Stomach (tissue), 9 donors: ENCODE data around the gene OR6C2. TPM values are rescaled to one million over a fixed set of nuclear protein-coding genes. Genes with fewer than 3 reads are reported as not detected.

ENCODE experiments used
- DNase-seq, 2 donors: peaks; one replicate each; pipeline versions ENCODE4 v3.0.0 to v3.0.0-alpha.2; 2013 to 2019
- H3K27ac ChIP-seq, 5 donors: fragments of 200-600 bp in 4 of 5; sonication (generic) in 4 of 5; one replicate each; pipeline ENCODE4 v1.5.1; 2013 to 2019; ENCODE audit warnings: mild to moderate bottlenecking in 1 of 5, moderate library complexity in 1 of 5
- H3K27me3 ChIP-seq, 3 donors: fragments of 200-600 bp; sonication (generic); one replicate each; pipeline ENCODE4 v1.5.1; 2017 to 2019; ENCODE audit warnings: mixed run types in 1 of 3
- H3K36me3 ChIP-seq, 4 donors: fragments of 200-600 bp; sonication (generic); 1 replicate in 3 of 4; 2 replicates in 1 of 4; pipeline ENCODE4 v1.5.1; 2016 to 2019
- H3K4me1 ChIP-seq, 4 donors: fragments of 200-600 bp; sonication (generic); one replicate each; pipeline ENCODE4 v1.5.1; 2016 to 2019
- H3K4me3 ChIP-seq, 4 donors: fragments of 200-600 bp; sonication (generic) in 3 of 4; one replicate each; pipeline ENCODE4 v1.5.1; 2016 to 2019; ENCODE audit warnings: mild to moderate bottlenecking in 1 of 4
- H3K9me3 ChIP-seq, 4 donors: fragments of 200-600 bp; sonication (generic); one replicate each; pipeline ENCODE4 v1.5.1; 2016 to 2019
- CTCF ChIP-seq, 7 experiments: fragments of 450-650 bp in 4 of 7; fragments of 200-600 bp in 3 of 7; sonication (generic) in 3 of 7; IDR thresholded peaks; one replicate each; pipeline ENCODE4 v1.5.1; 2016 to 2019; ENCODE audit warnings: antibody characterized with exemption in 7 of 7, control low read depth in 2 of 7, mild to moderate bottlenecking in 1 of 7
- EP300 ChIP-seq: sonication (generic); formaldehyde crosslinking; IDR thresholded peaks from one replicate; pipeline ENCODE4 v1.6.1; 2017; ENCODE audit warnings: antibody characterized with exemption
- POLR2A ChIP-seq, 4 donors: fragments of 450-650 bp; IDR thresholded peaks; one replicate each; pipeline ENCODE4 v1.6.1; 2016; ENCODE audit warnings: antibody characterized with exemption in 4 of 4, control low read depth in 2 of 4, mild to moderate bottlenecking in 1 of 4, moderate library complexity in 1 of 4
- POLR2AphosphoS5 ChIP-seq, 3 donors: sonication (generic); formaldehyde crosslinking; IDR thresholded peaks; one replicate each; pipeline ENCODE4 v1.6.1; 2016; ENCODE audit warnings: antibody characterized with exemption in 3 of 3
- WGBS, 5 donors: extraction: QIAGEN DNeasy Blood & Tissue Kit in 3 of 5; methylation state at CpG; one replicate each; pipeline versions ENCODE4 v1.1.5 to v1.1.7; 2013 to 2018; 5-methylcytosine and 5-hydroxymethylcytosine counted together
- intact Hi-C: fragments of 100-400 bp; cut with DNase I; formaldehyde crosslinking; loops from one replicate; pipeline ENCODE4 v1.15.1; 2023; ENCODE audit warnings: low total_unique reads
- polyA plus RNA-seq, 3 donors: library from polyadenylated mRNA; stranded (reverse); fragments of 200-250 nt; gene quantifications; one replicate each; pipeline ENCODE4 v1.2.3, GENCODE V29; 2013
- total RNA-seq, 5 donors: library from RNA; depleted of rRNA; stranded (reverse); fragments of >200 nt; gene quantifications; one replicate each; pipeline versions ENCODE4 v1.1.0 to v1.2.3, GENCODE V29; 2014 to 2016
- donor health status: healthy with polysubstance abuse.
- donor health status: Bipolar disorder and iron deficiency.
- donor health status: healthy.

Gene OR6C2
- total and polyA plus RNA-seq, 8 donors = not detected

- intact Hi-C loops = no loop called here
- no peak for DNase-seq
- H3K36me3 ChIP-seq = no peaks in the 10 kb centered on the region
- no peaks in the 10 kb centered on the region for H3K27me3 ChIP-seq
- peaks cover 0 to 11% (median 4%) of the 10 kb centered on the region in 4 donors for H3K4me1 ChIP-seq
- H3K9me3 ChIP-seq = no peaks in the 10 kb centered on the region
- H3K27ac ChIP-seq = no peak overlapping the region
- H3K4me3 ChIP-seq = no peak overlapping the region
- no peak for TF ChIP-seq CTCF (IDR thresholded peaks at IDR 0.05)
- no peak for TF ChIP-seq POLR2AphosphoS5 (IDR thresholded peaks at IDR 0.05)
- TF ChIP-seq EP300 = no peak
- TF ChIP-seq POLR2A (IDR thresholded peaks at IDR 0.05) = no peak
- 34 to 46% (median 38%) methylated on average over 2 of the region's 2 CpGs for WGBS, 5 donors
These were observed 57.7 kb downstream of the OR6C2 start for GRCh38 chr12:55501601-55502000.

Other genes with a start within 250 kb of the OR6C2 start
- gene OR10A7, start 223.1 kb upstream of the OR6C2 start, total RNA-seq = not detected
- not detected for gene OR10A7, start 223.1 kb upstream of the OR6C2 start, polyA plus RNA-seq
- gene OR6C74, start 199.5 kb upstream of the OR6C2 start, total RNA-seq = not detected
- not detected for gene OR6C74, start 199.5 kb upstream of the OR6C2 start, polyA plus RNA-seq
- not detected for gene OR6C6, start 147.5 kb upstream of the OR6C2 start, total RNA-seq
- gene OR6C6, start 147.5 kb upstream of the OR6C2 start, polyA plus RNA-seq = not detected
- not detected for gene OR6C1, start 129.7 kb upstream of the OR6C2 start, total RNA-seq
- not detected for gene OR6C1, start 129.7 kb upstream of the OR6C2 start, polyA plus RNA-seq
- gene OR6C3, start 113.3 kb upstream of the OR6C2 start, total RNA-seq = not detected
- not detected for gene OR6C3, start 113.3 kb upstream of the OR6C2 start, polyA plus RNA-seq
- not detected for gene OR6C75, start 81.1 kb upstream of the OR6C2 start, total RNA-seq
- not detected for gene OR6C75, start 81.1 kb upstream of the OR6C2 start, polyA plus RNA-seq
- not detected for gene OR6C65, start 43.5 kb upstream of the OR6C2 start, total RNA-seq
- gene OR6C65, start 43.5 kb upstream of the OR6C2 start, polyA plus RNA-seq = not detected
- not detected for gene OR6C76, start 17.8 kb upstream of the OR6C2 start, total RNA-seq
- gene OR6C76, start 17.8 kb upstream of the OR6C2 start, polyA plus RNA-seq = not detected
- not detected for gene OR6C70, start 26.1 kb downstream of the OR6C2 start, total RNA-seq
- gene OR6C70, start 26.1 kb downstream of the OR6C2 start, polyA plus RNA-seq = not detected
- gene OR6C68, start 48.3 kb downstream of the OR6C2 start, total RNA-seq = not detected
- gene OR6C68, start 48.3 kb downstream of the OR6C2 start, polyA plus RNA-seq = not detected
- not detected for gene OR6C4, start 105.5 kb downstream of the OR6C2 start, total RNA-seq
- gene OR6C4, start 105.5 kb downstream of the OR6C2 start, polyA plus RNA-seq = not detected
- not detected for gene OR2AP1, start 128.4 kb downstream of the OR6C2 start, total RNA-seq
- gene OR2AP1, start 128.4 kb downstream of the OR6C2 start, polyA plus RNA-seq = not detected
- gene OR10P1, start 192.8 kb downstream of the OR6C2 start, total RNA-seq = not detected
- gene OR10P1, start 192.8 kb downstream of the OR6C2 start, polyA plus RNA-seq = not detected